Heart right ventricle (tissue), 16 donors: ENCODE results near the gene RXFP4. TPM values are rescaled to one million over a fixed set of nuclear protein-coding genes. Genes with fewer than 3 reads are reported as not detected.

Experiments
- ATAC-seq, 8 donors: fragments of 200-7000 bp; cut with Tn5 transposase; one replicate each; pipeline ENCODE4 v1.9.1; 2020; ENCODE audit warnings: mild to moderate bottlenecking in 8 of 8, moderate library complexity in 8 of 8, moderate number of reproducible peaks in 1 of 8
- DNase-seq, 2 donors: peaks; one replicate each; pipeline ENCODE4 v3.0.0-alpha.2; 2020
- H3K27ac ChIP-seq, 10 donors: fragments of 200-600 bp; sonication (generic) in 2 of 10; one replicate each; pipeline versions ENCODE4 v1.5.0 to v1.8.0; 2020 to 2022; ENCODE audit warnings: mild to moderate bottlenecking in 3 of 10
- H3K27me3 ChIP-seq, 7 donors: fragments of 200-600 bp; one replicate each; pipeline ENCODE4 v1.8.0; 2021 to 2022; ENCODE audit warnings: mild to moderate bottlenecking in 2 of 7
- H3K36me3 ChIP-seq, 9 donors: fragments of 200-600 bp; sonication (generic) in 1 of 9; one replicate each; pipeline versions ENCODE4 v1.5.0 to v1.8.0; 2020 to 2022; ENCODE audit warnings: mild to moderate bottlenecking in 2 of 9
- H3K4me1 ChIP-seq, 9 donors: fragments of 200-600 bp; sonication (generic) in 1 of 9; one replicate each; pipeline versions ENCODE4 v1.5.0 to v1.8.0; 2020 to 2022; ENCODE audit warnings: mild to moderate bottlenecking in 4 of 9
- H3K4me3 ChIP-seq, 10 donors: fragments of 200-600 bp; sonication (generic) in 2 of 10; one replicate each; pipeline versions ENCODE4 v1.5.0 to v1.8.0; 2020 to 2022; ENCODE audit warnings: mild to moderate bottlenecking in 7 of 10, moderate library complexity in 2 of 10
- H3K9me3 ChIP-seq, 11 donors: fragments of 200-600 bp in 10 of 11; sonication (generic) in 2 of 11; one replicate each; pipeline versions ENCODE4 v1.5.0 to v1.8.0; 2013 to 2022; ENCODE audit warnings: mild to moderate bottlenecking in 2 of 11, control low read depth in 1 of 11, moderate library complexity in 1 of 11
- WGBS, 2 donors: extraction: QIAGEN DNeasy Blood & Tissue Kit; methylation state at CpG; one replicate each; pipeline ENCODE4 v1.1.7; 2013; ENCODE audit warnings: inconsistent platforms in 1 of 2; 5-methylcytosine and 5-hydroxymethylcytosine counted together
- intact Hi-C, 10 donors: fragments of 100-400 bp; cut with DNase I; formaldehyde crosslinking; loops; one replicate each; pipeline versions ENCODE4 v1.11.1 to v1.14.2; 2022
- polyA plus RNA-seq, 2 donors: library from polyadenylated mRNA; stranded (reverse); fragments of 200-250 nt; gene quantifications; one replicate each; pipeline ENCODE4 v1.2.3, GENCODE V29; 2013
- total RNA-seq, 10 donors: library from RNA; stranded (reverse); fragmentation: NEBNext Ultra II Directional in 3 of 10; extraction: Animal tissue kit (Norgen Biotek cat#: 25700) in 3 of 10; gene quantifications; one replicate each; pipeline versions ENCODE4 v1.2.1 to v1.2.4, GENCODE V29; 2021 to 2023
- TF ChIP-seq, protein P1 (sequence below), 9 donors: fragments of 200-600 bp; sonication (generic) in 2 of 9; IDR thresholded peaks; one replicate each; pipeline versions ENCODE4 v1.5.0 to v1.8.0; 2021 to 2022; ENCODE audit warnings: antibody characterized with exemption in 9 of 9, mild to moderate bottlenecking in 5 of 9, moderate library complexity in 1 of 9
- donor health status: Arrhythmogenic right ventricular cardiomyopathy.
- donor health status: ischemic (EF 13 %, LVEDD 7.1; RV severe dilation, severe dysfunction).
- donor health status: healthy with polysubstance abuse.
- donor health status: DM: no; HTN: yes; CAD: no.
- donor health status: DM: no; HTN: no; CAD: no.
- donor health status: ischemic (EF 25% LVEDD 6.9; RV normal size, moderate dysfunction).
- donor health status: ischemic (EF 25% LVEDD 5.7; RV mildly dilated, moderate dysfunction).
- donor health status: healthy.
- donor health status: DM: yes; HTN: yes; CAD: no.
- donor health status: Ischemic cardiomyopathy.
- donor health status: ischemic (EF 35%, LVEDD 5.7; RV mildly dilated, moderate dysfunction).
- donor health status: nonischemic (EF 11% LVEDD 7.7; RV severe dilation, severe dysfunction).
- donor health status: DM: yes; HTN: yes; CAD: no.
- donor health status: PGD.
- donor health status: ischemic (EF 29% LVEDD 5.4; RV normal size, mild dysfunction).
- donor health status: nonischemic (EF 23%, LVEDD 6.1; RV moderate dilation, normal function).

RXFP4 gene
- total and polyA plus RNA-seq, 12 donors: 0.04 TPM; not detected in 11

DNA sequence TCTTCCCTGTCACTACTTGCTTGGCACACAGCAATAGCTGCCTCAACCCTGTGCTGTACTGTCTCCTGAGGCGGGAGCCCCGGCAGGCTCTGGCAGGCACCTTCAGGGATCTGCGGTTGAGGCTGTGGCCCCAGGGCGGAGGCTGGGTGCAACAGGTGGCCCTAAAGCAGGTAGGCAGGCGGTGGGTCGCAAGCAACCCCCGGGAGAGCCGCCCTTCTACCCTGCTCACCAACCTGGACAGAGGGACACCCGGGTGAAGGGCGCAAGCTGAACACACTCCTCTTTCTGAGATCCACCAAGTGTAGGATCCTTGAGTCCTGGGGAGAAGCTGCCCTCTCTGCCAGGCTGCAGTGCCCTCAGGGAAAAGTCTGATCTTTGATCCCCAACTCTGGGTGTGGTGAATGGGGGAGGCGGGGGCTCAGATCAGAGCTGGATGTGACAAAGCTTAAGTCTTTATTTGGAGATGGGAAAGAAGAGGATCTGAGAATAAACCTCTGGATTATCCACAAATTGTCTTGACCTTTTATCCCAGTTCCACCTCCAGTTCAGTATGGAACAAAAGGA lies 1.2 kb downstream of the RXFP4 start:
- H3K9me3 ChIP-seq: no peaks in the 10 kb centered on the region
- no peak for DNase-seq
- peaks cover 32 to 87% (median 60%) of the 10 kb centered on the region in 9 donors for H3K4me1 ChIP-seq
- 80 to 84% methylated on average over 11 of the region's 11 CpGs for WGBS, 2 donors
- no peak overlapping the region for H3K4me3 ChIP-seq
- H3K27ac ChIP-seq: peak overlapping the region in 8 of 10 donors; percentile 11 to 96 (median 86)
- peak in 2 of 8 donors; percentile 0 to 10 for ATAC-seq
- peaks cover 0 to 24% (median 9%) of the 10 kb centered on the region in 9 donors for H3K36me3 ChIP-seq
- TF ChIP-seq, protein P1, sequence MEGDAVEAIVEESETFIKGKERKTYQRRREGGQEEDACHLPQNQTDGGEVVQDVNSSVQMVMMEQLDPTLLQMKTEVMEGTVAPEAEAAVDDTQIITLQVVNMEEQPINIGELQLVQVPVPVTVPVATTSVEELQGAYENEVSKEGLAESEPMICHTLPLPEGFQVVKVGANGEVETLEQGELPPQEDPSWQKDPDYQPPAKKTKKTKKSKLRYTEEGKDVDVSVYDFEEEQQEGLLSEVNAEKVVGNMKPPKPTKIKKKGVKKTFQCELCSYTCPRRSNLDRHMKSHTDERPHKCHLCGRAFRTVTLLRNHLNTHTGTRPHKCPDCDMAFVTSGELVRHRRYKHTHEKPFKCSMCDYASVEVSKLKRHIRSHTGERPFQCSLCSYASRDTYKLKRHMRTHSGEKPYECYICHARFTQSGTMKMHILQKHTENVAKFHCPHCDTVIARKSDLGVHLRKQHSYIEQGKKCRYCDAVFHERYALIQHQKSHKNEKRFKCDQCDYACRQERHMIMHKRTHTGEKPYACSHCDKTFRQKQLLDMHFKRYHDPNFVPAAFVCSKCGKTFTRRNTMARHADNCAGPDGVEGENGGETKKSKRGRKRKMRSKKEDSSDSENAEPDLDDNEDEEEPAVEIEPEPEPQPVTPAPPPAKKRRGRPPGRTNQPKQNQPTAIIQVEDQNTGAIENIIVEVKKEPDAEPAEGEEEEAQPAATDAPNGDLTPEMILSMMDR (IDR thresholded peaks at IDR 0.05): no peak
- intact Hi-C loops: loop anchor here in 6 of 10 donors (5.0 kb wide), 3 partner anchors 35 to 45 kb away; partner anchors contain the start of gene ARHGEF2 (in 4 of the 6)
- no peaks in the 10 kb centered on the region for H3K27me3 ChIP-seq

DNA sequence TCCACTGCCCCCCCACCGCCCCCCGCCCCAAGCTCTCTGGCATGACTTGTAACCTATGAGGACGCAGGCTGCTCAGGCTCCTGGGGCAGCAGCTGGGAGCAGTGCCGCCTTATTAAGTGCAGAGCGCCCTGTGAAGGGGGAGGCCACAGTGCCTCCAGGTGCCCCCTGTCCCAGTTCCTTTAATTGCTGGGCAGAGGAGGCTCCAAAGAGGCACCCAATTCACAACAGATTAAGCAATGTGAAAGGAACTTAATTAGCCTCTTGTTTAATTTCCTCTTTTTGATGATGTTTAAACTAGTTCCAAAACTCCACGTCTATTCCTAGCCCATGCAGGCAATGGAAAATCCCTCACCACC lies 3.0 kb downstream of the RXFP4 start:
- H3K36me3 ChIP-seq: peaks cover 0 to 42% (median 26%) of the 10 kb centered on the region in 9 donors
- WGBS, 2 donors: 58 to 62% methylated on average over 6 of the region's 6 CpGs
- DNase-seq (no peak), ATAC-seq (no peak)
- no peak overlapping the region for H3K4me3 ChIP-seq
- H3K27me3 ChIP-seq: no peaks in the 10 kb centered on the region
- H3K4me1 ChIP-seq: peaks cover 26 to 75% (median 44%) of the 10 kb centered on the region in 9 donors
- intact Hi-C loops: loop anchor here in 7 of 10 donors (2.0 to 5.0 kb wide), 4 partner anchors 32 to 43 kb away; partner anchors contain the start of gene ARHGEF2 (in 4 of the 7)
- TF ChIP-seq, protein P1 (IDR thresholded peaks at IDR 0.05): no peak
- no peaks in the 10 kb centered on the region for H3K9me3 ChIP-seq
- H3K27ac ChIP-seq: peak overlapping the region in 3 of 10 donors; percentile 12 to 36 (median 34)

DNA sequence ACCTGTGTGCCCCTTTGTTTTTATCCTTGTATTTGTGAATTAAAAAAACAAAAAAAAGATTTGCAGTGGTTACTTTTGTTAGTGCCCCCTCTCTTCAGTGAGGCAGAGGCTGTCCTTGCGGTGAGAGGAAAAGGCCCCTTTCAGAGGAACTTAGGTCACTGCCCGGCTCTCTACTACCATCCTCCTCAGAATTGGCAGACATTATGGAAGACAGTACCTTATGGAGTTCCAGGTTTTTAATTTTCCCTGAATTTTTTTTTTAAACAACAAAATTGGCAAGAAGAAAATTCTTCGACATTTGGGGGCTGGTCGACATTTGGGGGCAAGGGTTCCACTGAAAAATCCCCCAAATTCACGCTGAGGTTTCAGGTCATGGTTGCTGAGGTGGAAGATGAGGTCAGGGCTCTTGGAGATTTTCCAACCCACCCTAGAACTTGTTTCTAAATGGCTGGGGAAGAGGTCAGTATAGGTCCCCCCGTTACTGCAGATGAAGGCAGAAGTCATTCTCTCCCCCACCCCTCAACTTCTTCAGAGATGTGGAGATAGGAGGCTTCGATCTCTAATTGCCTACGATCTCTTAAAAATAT lies 5.3 kb downstream of the RXFP4 start:
- DNase-seq (no peak), ATAC-seq (no peak)
- Histone ChIP-seq H3K27me3 (no peaks in the 10 kb centered on the region), H3K27ac (peak overlapping the region in 2 of 10 donors; percentile 48 to 80), H3K4me1 (peaks cover 6 to 53% (median 21%) of the 10 kb centered on the region in 9 donors), H3K36me3 (peaks cover 8 to 65% (median 49%) of the 10 kb centered on the region in 9 donors), H3K9me3 (no peaks in the 10 kb centered on the region), H3K4me3 (no peak overlapping the region)
- 81 to 83% methylated on average over 8 of the region's 8 CpGs for WGBS, 2 donors
- TF ChIP-seq, protein P1 (IDR thresholded peaks at IDR 0.05): no peak
- intact Hi-C loops: no loop called here

DNA sequence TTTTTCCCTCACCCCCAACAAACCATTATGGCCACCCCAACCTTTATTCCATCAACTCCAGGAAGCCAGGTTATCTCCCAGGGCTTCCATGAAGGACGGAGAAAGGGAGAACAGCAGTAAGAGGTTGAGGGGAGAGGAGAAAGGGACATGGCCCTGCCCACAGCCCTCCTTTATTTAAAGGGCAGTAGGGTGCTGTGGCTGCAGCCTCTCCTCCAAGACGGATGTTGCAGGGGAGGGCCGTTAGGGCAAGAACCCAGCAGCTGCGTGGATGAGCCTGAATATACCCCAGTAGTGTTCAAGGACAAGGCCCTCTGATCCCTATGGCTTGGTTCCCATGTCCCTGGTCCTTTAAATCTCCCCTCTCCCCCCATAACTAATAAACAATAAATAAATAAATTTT lies 5.9 kb downstream of the RXFP4 start:
- intact Hi-C loops: no loop called here
- Histone ChIP-seq H3K27me3 (no peaks in the 10 kb centered on the region), H3K27ac (peak overlapping the region in 1 of 10 donors; percentile 80), H3K4me3 (no peak overlapping the region), H3K36me3 (peaks cover 12 to 70% (median 55%) of the 10 kb centered on the region in 9 donors), H3K9me3 (no peaks in the 10 kb centered on the region), H3K4me1 (peaks cover under 1 to 47% (median 16%) of the 10 kb centered on the region in 9 donors)
- TF ChIP-seq, protein P1 (IDR thresholded peaks at IDR 0.05): no peak
- WGBS, 2 donors: 71 to 72% methylated on average over 4 of the region's 4 CpGs
- no peak for DNase-seq
- no peak for ATAC-seq
